NOMO-1 treated with dmso at 0.1 percent for 144 hours (cell line): ENCODE results near the gene RPGR.

ENCODE experiments used
- DNase-seq: peaks from one replicate; lab custom pipeline; 2025; ENCODE audit not compliant: unreplicated experiment; lab: John Stamatoyannopoulos, UW

Gene RPGR

DNA sequence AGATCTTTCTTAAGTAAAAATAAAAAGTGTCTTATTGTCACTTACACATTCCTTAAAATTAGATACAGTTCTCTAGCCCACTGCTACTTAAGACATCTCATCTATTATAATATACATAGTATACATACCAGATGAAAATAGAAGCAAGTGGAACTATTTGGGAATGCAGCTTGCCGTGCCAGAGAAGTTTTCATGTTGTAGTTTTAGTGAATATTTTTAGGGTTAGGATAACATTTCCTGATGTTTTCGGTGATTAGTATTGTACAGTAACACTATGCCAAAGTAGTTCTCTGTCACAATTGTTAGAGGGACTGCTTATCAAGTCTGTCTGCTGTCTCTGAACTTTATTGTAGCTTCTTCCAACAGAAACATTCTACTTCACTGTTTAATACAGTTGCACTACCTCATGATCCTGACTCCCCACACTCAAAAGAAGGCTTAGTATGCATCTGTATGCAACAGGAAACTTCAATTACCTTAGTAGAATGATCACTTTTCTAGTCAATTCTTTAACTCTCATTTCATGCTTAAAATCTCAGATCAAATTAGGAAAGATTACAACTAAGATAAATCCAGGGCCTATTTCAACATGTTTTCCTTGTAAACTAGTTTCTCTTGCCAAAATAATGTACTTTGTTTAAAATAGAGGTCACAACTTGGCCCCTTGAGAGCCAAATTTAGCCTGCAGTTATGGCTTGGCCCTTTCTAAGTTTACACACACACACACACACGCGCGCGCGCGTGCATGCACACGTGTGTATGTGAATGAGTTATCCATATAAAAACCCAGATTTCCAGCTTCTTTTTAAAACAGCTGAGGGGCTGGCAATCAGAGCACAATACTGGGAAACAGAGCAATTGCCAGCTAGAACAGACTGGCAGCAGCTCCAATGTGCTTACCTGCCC lies 64.3 kb downstream of the RPGR start:
- no peak for DNase-seq

DNA sequence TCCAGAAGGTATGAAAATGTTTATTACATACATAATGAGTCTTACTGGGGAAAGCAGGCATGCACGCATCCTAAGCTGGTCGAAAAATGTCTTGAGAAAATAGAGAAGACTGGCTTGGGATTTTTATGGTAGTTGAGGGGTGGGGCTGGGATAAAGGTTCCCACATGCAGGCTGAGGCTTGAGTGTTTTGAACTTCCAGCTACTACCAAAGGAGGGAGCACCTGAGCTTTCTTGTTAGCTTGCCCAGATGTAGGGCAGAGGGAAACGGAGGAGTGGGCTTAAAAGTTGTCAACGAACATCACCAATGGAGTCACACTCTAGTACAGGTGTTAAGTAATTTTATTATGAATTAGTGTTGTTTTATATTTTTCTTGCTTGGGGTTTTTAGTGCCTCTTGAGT lies 67.1 kb downstream of the RPGR start:
- no peak for DNase-seq

DNA sequence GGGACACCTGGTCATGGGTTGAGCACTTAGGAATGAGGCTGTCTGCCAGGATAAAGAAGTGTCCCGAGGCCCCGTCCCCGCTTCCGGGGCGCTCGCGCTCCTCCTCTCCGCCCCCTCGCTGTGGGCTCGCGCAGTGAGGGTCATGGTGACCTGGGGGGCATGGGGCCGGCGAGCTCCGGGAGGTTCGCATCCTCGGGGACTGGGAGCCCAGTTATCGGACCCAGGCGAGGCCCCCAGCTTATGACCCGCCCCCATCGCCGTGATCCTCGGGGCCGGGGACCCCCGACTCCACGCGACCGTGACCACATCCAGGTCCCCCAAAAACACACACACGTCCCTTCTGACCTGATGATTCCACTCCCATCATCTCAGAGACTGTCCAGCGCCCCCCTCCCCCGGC lies 71.3 kb downstream of the RPGR start:
- no peak for DNase-seq

DNA sequence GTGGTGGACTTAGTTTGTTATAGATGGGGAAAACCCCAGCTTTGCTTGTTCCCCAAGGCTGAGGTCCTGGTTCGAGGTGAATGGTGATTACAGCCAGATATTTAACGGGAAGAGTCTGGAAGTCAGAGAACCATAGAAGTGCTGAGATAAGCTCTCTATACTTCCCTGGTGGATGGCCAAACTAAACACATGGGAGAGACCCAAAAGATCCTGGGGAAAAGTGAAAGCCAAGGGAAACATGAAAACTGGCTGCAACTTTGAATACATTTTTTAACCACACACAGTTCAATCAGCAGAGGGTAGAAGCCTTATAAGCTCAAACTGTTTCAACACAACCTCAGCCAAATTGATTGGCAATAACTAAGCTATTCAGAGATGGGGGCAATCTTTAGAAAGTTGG lies 77.3 kb downstream of the RPGR start:
- DNase-seq: no peak

- no peak for DNase-seq
Observed at GRCh38 chrX:38247051-38247450, 80.3 kb downstream of the RPGR start.

DNA sequence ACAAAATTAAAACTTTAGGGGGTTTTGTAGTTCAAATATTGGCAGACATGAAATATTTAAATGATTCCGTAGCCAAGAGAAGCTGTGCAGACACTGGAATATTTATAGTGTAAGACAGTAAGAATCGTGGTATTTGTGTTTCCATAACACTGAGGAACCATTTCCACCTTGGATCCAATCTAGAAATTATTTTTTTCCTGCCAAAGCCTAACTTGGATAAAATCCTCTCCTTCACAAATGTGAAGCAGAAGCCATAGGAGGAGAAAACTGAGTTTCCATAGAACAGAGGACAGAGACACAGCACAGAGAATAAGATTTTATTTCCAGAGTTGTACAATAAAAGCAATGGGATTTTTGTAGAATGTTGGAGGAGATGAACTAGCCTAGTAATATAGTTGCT lies 86.8 kb downstream of the RPGR start:
- no peak for DNase-seq

DNA sequence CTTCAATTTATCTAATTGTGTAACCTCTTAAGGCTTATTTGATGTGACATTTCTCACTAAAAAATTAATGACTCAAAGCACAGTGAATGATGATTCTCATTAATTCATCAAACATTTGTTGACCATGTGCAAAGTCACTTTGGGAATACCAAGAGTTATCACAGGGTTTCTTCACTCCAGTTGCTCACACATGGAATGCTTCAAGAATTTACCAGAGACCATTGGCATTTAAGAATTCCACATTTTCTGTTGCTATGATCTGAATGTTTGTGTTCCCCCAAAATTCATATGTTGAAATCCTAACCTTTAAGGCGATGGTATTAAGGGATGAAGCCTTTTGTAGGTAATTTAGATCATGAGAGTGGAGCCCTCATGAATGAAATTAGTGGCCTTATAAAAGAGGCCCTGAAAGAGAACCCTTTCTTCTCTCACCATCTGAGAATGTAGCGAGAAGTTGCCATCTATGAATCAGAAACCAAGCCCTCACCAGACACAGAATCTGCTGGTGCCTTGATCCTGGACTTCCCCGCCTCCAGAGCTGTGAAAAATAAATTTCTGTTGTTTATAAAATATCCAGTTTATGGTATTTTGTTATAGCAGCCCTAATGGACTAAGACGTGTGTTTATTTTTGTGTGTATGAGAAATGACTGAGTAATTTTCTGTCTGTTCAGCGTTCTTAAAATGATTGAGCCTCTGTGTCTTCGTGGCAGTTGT lies 90.3 kb downstream of the RPGR start:
- DNase-seq: no peak

DNA sequence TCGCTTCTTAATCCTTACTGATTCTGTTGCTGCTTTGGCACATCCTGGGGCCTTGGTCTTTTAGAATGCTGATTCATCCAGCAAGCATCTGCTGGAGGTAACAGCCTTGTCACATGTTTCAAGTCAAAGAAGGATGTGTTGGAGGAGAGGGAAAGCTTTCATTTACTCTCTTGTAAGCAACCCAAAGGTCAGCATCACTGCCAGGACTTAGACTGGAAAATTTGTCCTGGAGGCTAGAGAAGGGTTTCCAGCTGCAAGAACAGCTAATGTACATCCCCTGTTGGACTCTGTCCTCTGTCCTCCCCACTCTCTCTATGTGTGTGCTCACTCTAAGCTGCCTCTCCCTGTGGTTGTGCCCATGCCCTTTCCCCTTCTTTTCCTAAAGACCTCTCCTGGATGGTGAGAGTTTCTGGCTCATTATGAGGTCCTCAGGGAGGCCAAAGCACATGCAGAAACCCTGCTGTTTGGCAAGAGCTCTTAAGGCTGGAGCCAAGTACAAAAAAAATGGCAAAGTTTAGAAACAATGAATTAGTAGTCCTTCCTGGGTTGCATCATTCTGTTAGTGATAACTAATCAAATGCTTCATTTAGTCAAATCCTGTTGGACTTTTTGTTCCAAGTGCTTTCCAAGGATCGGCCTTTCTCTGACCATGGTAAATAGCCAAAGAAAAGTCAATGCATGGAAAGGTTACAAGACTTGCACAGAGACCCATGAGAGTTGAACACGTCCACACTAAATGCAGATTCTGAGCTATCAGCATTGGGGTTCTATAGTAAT lies 93.2 kb downstream of the RPGR start:
- no peak for DNase-seq

DNA sequence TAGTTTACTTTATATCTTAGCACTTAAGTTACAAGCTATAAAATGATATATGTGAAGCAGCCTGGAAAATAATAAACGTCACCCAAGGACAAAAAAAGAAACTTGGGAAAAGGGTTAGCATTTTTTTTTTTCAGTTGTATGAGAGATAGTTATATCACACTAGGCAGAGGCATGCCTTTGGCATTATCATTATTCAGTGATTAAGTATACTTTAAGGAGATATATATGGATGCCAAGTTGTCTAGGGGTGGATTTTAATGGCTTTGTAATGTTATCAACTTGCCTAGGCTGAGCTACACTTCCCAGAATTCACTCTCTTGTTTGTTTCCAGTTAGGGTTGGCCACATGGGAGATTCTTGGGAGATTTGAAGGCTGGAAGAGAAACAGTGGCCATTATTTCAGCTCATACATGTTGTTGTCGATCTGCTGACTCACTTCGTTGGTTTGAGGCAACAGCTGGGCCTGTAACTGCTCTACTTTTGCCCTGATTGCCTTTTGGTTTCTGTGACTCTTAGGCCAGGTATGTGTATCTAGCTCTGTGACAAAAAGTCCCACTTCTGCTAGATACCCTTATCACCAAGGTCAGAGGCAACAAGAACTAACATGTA lies 95.1 kb downstream of the RPGR start:
- no peak for DNase-seq

GRCh38 chrX:38225093-38225492 lies 102.2 kb downstream of the RPGR start:
- no peak for DNase-seq

DNA sequence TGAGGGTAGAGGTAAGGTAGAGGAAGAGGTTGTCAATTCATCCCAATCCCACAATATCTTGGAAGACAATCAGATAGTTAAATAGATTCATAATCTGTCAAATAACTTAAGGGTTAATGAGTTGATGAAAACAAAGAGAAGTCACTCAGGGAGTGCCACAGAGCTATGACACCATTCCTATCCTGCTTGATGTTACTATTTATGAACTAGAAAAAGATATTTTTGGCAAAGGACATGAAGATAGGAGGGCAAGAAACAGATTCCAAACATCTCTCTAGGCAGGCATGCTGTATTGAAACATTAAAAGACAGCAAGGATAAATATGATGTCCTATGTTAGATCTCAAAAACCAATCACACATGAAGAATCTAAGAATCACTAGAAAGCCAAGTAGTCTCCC lies 103.1 kb downstream of the RPGR start:
- no peak for DNase-seq

GRCh38 chrX:38221391-38221929 lies 105.8 kb downstream of the RPGR start:
- no peak for DNase-seq

- no peak for DNase-seq
Observed at GRCh38 chrX:38220415-38221390, 106.6 kb downstream of the RPGR start, which contains the start of gene SRPX. TSS of gene SRPX (minus strand) at chrX:38220871. CDS start at chrX:38220792, 79 bp downstream.

- peak; percentile 1 for DNase-seq
Observed at GRCh38 chrX:38220024-38220414, 107.3 kb downstream of the RPGR start.
